ENCODE measurements around the gene SLC26A9. TPM values are rescaled to one million over a fixed set of nuclear protein-coding genes. Genes with fewer than 3 reads are reported as not detected.

SLC26A9 gene
- total and polyA plus RNA-seq, 10 of the 15 experiments (the other 5 are each of a cell fraction or from before 2014, with no cell fraction given), result 0.09 to 0.40 (median 0.17) TPM

- ATAC-seq (no peak), FAIRE-seq (no peak), DNase-seq (ENCODE audit: low read depth, low spot score) (no peak)
- TF ChIP-seq ZZZ3 (IDR thresholded peaks at IDR 0.05; ENCODE audit: control insufficient read depth, insufficient read length, low read depth) (no peak), CHD2 (IDR thresholded peaks at IDR 0.05; ENCODE audit: borderline replicate concordance, low read depth, low read length) (no peak), HDAC2 (IDR thresholded peaks at IDR 0.05) (no peak), DPF2 (IDR thresholded peaks at IDR 0.05) (no peak), BMI1 (IDR thresholded peaks at IDR 0.05; ENCODE audit: borderline replicate concordance) (no peak), ZBTB33 (IDR thresholded peaks at IDR 0.05) (no peak), ZBTB11 (CRISPR knock-in tag; IDR thresholded peaks at IDR 0.05) (no peak), MXI1 (IDR thresholded peaks at IDR 0.05; ENCODE audit: low read depth, low read length) (no peak), USF2 (IDR thresholded peaks at IDR 0.05; ENCODE audit: borderline replicate concordance, low read depth, low read length) (no peak), TCF7 (IDR thresholded peaks at IDR 0.05; ENCODE audit: borderline replicate concordance) (no peak), IKZF2 (IDR thresholded peaks at IDR 0.05) (no peak)
- ChIA-PET SMC1A (ENCODE audit: uncharacterized antibody, unreplicated experiment) (interaction anchor here (1.7 to 5.1 kb wide), 4 partner anchors 60 to 387 kb away, joined by 5 to 110 read pairs (median 104); no protein-coding TSS in a partner anchor), RAD21 (ENCODE audit: unreplicated experiment) (interaction anchor here (3.7 to 8.6 kb wide), 4 partner anchors 60 to 320 kb away, joined by 121 to 197 read pairs (median 156); no protein-coding TSS in a partner anchor), CTCF (interaction anchor here (1.1 to 9.6 kb wide), 8 partner anchors 17 to 320 kb away, joined by 3 to 296 read pairs (median 98); no protein-coding TSS in a partner anchor), POLR2A (interaction anchor here (0.5 kb wide), 1 partner anchor 22 kb away, joined by 7 read pairs; no protein-coding TSS in a partner anchor)
- no peak overlapping the region for H3K27ac ChIP-seq (ENCODE audit: control insufficient read depth, insufficient read depth)
- no peak overlapping the region for H3K4me3 ChIP-seq
- no peaks in the 10 kb centered on the region; a peak in 1 of 4 replicates for H3K27me3 ChIP-seq (replicated peaks in 1 of 2; ENCODE audit: control insufficient read depth in 2 of 2, insufficient read depth in 2 of 2, low read length in 1 of 2)
- H3K4me1 ChIP-seq (ENCODE audit: control insufficient read depth, insufficient read depth, low read length), result no peaks in the 10 kb centered on the region
- 14% methylated on average over 6 of the region's 6 CpGs for WGBS (ENCODE audit: insufficient coverage, insufficient replicate concordance, low lambda C conversion rate, missing lambda C conversion rate)
- intact Hi-C loops (cut with micrococcal nuclease; ENCODE audit: unreplicated experiment) (loop anchor here (5.0 kb wide), 1 partner anchor 387 kb away; no protein-coding TSS in a partner anchor), in situ Hi-C loops (cut with MboI) (no loop called here)
- H3K79me2 ChIP-seq (ENCODE audit: control insufficient read depth, insufficient read depth, low read length), result no peaks in the 10 kb centered on the region
- no peaks in the 10 kb centered on the region for H4K20me1 ChIP-seq (ENCODE audit: control insufficient read depth, insufficient read depth)
- H3K36me3 ChIP-seq (ENCODE audit: control insufficient read depth in 2 of 2, insufficient read depth in 2 of 2, low read length in 1 of 2), result no peaks in the 10 kb centered on the region
- no TSS peak for BruUV-seq (replicated peaks)
- H3K9me3 ChIP-seq (replicated peaks; ENCODE audit: control insufficient read depth, insufficient read depth, low read length), result no peaks in the 10 kb centered on the region
- H3K4me2 ChIP-seq (ENCODE audit: control insufficient read depth, insufficient read depth), result no peak overlapping the region
- no peak overlapping the region for H2AFZ ChIP-seq (ENCODE audit: control insufficient read depth, low read depth, low read length)
- no peak overlapping the region for H3K9ac ChIP-seq (ENCODE audit: control insufficient read depth, insufficient read depth, low read length)
Measured at GRCh38 chr1:205979301-205979700, 36.0 kb upstream of the SLC26A9 start.
